ENCODE data around the gene MYL3. TPM values are rescaled to one million over a fixed set of nuclear protein-coding genes. Genes with fewer than 3 reads are reported as not detected.

Gene MYL3
- total RNA-seq, 2 experiments from 2014 or later, result not detected

- no peak overlapping the region for H3K4me3 Mint-ChIP-seq
Measured at GRCh38 chr3:46895761-46896160, 32.5 kb upstream of the MYL3 start.

GRCh38 chr3:46895204-46895660 is 32.0 kb upstream of the MYL3 start:
- no peak overlapping the region for H3K4me3 Mint-ChIP-seq
- no peaks in the 10 kb centered on the region for H3K9me3 Mint-ChIP-seq
- POLR2A ChIA-PET, result no interaction called here
- H3K27ac Mint-ChIP-seq, result no peak overlapping the region
- H3K36me3 Mint-ChIP-seq, result no peaks in the 10 kb centered on the region
- ATAC-seq (ENCODE audit: low read depth) (peak; percentile 70), DNase-seq (peak; percentile 82)
- H3K27me3 Mint-ChIP-seq, result peaks cover 49% of the 10 kb centered on the region
- H3K4me1 Mint-ChIP-seq, result peaks cover 2% of the 10 kb centered on the region

More at GRCh38 chr3:46895761-46896160, 32.5 kb upstream of the MYL3 start:
- DNase-seq (peak; percentile 24), ATAC-seq (ENCODE audit: low read depth) (no peak)
- Mint-ChIP-seq H3K9me3 (no peaks in the 10 kb centered on the region), H3K27ac (no peak overlapping the region), H3K36me3 (no peaks in the 10 kb centered on the region), H3K4me1 (peaks cover 2% of the 10 kb centered on the region), H3K27me3 (peaks cover 44% of the 10 kb centered on the region)
- POLR2A ChIA-PET, result no interaction called here

- peaks cover 2% of the 10 kb centered on the region for H3K4me1 Mint-ChIP-seq
- no peaks in the 10 kb centered on the region for H3K36me3 Mint-ChIP-seq
- ATAC-seq (ENCODE audit: low read depth) (no peak), DNase-seq (no peak)
- H3K27ac Mint-ChIP-seq, result no peak overlapping the region
- H3K9me3 Mint-ChIP-seq, result no peaks in the 10 kb centered on the region
- POLR2A ChIA-PET, result no interaction called here
- no peak overlapping the region for H3K4me3 Mint-ChIP-seq
- peaks cover 55% of the 10 kb centered on the region for H3K27me3 Mint-ChIP-seq
Measured at GRCh38 chr3:46894256-46894655, 31.0 kb upstream of the MYL3 start.

GRCh38 chr3:46893763-46894162 is 30.5 kb upstream of the MYL3 start:
- Mint-ChIP-seq H3K36me3 (no peaks in the 10 kb centered on the region), H3K27ac (no peak overlapping the region)
- no peak for ATAC-seq (ENCODE audit: low read depth)

GRCh38 chr3:46893146-46893748 is 30.0 kb upstream of the MYL3 start:
- H3K4me3 Mint-ChIP-seq, result no peak overlapping the region
- peaks cover 50% of the 10 kb centered on the region for H3K27me3 Mint-ChIP-seq
- POLR2A ChIA-PET, result no interaction called here

More at GRCh38 chr3:46893763-46894162, 30.5 kb upstream of the MYL3 start:
- POLR2A ChIA-PET, result no interaction called here
- Mint-ChIP-seq H3K27me3 (peaks cover 50% of the 10 kb centered on the region), H3K4me1 (no peaks in the 10 kb centered on the region), H3K9me3 (no peaks in the 10 kb centered on the region), H3K4me3 (no peak overlapping the region)
- no peak for DNase-seq

GRCh38 chr3:46892285-46893145 is 29.3 kb upstream of the MYL3 start:
- H3K9me3 Mint-ChIP-seq, result no peaks in the 10 kb centered on the region
- peak overlapping the region; percentile 57 for H3K4me3 Mint-ChIP-seq
- H3K27ac Mint-ChIP-seq, result no peak overlapping the region
- peak; percentile 25 for ATAC-seq (ENCODE audit: low read depth)
- no peaks in the 10 kb centered on the region for H3K36me3 Mint-ChIP-seq
- H3K27me3 Mint-ChIP-seq, result peaks cover 45% of the 10 kb centered on the region
- POLR2A ChIA-PET, result no interaction called here
- H3K4me1 Mint-ChIP-seq, result no peaks in the 10 kb centered on the region
- DNase-seq, result no peak

More at GRCh38 chr3:46893146-46893748, 30.0 kb upstream of the MYL3 start:
- Mint-ChIP-seq H3K9me3 (no peaks in the 10 kb centered on the region), H3K36me3 (no peaks in the 10 kb centered on the region), H3K27ac (no peak overlapping the region), H3K4me1 (no peaks in the 10 kb centered on the region)
- no peak for DNase-seq
- ATAC-seq (ENCODE audit: low read depth), result no peak

- peaks cover 49% of the 10 kb centered on the region for H3K27me3 Mint-ChIP-seq
- H3K4me1 Mint-ChIP-seq, result no peaks in the 10 kb centered on the region
- DNase-seq (no peak), ATAC-seq (ENCODE audit: low read depth) (no peak)
- H3K9me3 Mint-ChIP-seq, result no peaks in the 10 kb centered on the region
- no peak overlapping the region for H3K27ac Mint-ChIP-seq
- POLR2A ChIA-PET, result no interaction called here
- no peaks in the 10 kb centered on the region for H3K36me3 Mint-ChIP-seq
- H3K4me3 Mint-ChIP-seq, result peak overlapping the region; percentile 9
Measured at GRCh38 chr3:46891132-46891531, 27.9 kb upstream of the MYL3 start.

- Mint-ChIP-seq H3K4me3 (no peak overlapping the region), H3K4me1 (no peaks in the 10 kb centered on the region), H3K36me3 (no peaks in the 10 kb centered on the region), H3K27me3 (peaks cover 54% of the 10 kb centered on the region), H3K27ac (no peak overlapping the region), H3K9me3 (no peaks in the 10 kb centered on the region)
- no peak for ATAC-seq (ENCODE audit: low read depth)
- POLR2A ChIA-PET, result interaction anchor here (1.1 kb wide), 1 partner anchor 21 kb away, joined by 3 read pairs; no protein-coding TSS in a partner anchor
- no peak for DNase-seq
Measured at GRCh38 chr3:46890132-46890531, 26.9 kb upstream of the MYL3 start.

- H3K27me3 Mint-ChIP-seq, result peaks cover 60% of the 10 kb centered on the region
- no peak overlapping the region for H3K27ac Mint-ChIP-seq
- POLR2A ChIA-PET, result interaction anchor here (1.1 kb wide), 1 partner anchor 21 kb away, joined by 3 read pairs; no protein-coding TSS in a partner anchor
- H3K9me3 Mint-ChIP-seq, result no peaks in the 10 kb centered on the region
- DNase-seq, result no peak
- no peaks in the 10 kb centered on the region for H3K36me3 Mint-ChIP-seq
- H3K4me1 Mint-ChIP-seq, result no peaks in the 10 kb centered on the region
- H3K4me3 Mint-ChIP-seq, result no peak overlapping the region
- ATAC-seq (ENCODE audit: low read depth), result no peak
Measured at GRCh38 chr3:46889381-46890110, 26.3 kb upstream of the MYL3 start.

- no peaks in the 10 kb centered on the region for H3K9me3 Mint-ChIP-seq
- peaks cover 65% of the 10 kb centered on the region for H3K27me3 Mint-ChIP-seq
- no peaks in the 10 kb centered on the region for H3K36me3 Mint-ChIP-seq
- no peaks in the 10 kb centered on the region for H3K4me1 Mint-ChIP-seq
- H3K27ac Mint-ChIP-seq, result no peak overlapping the region
- no peak for DNase-seq
- POLR2A ChIA-PET, result no interaction called here
- no peak overlapping the region for H3K4me3 Mint-ChIP-seq
- ATAC-seq (ENCODE audit: low read depth), result no peak
Measured at GRCh38 chr3:46888705-46889104, 25.5 kb upstream of the MYL3 start.

- Mint-ChIP-seq H3K36me3 (no peaks in the 10 kb centered on the region), H3K4me1 (no peaks in the 10 kb centered on the region), H3K27me3 (peaks cover 62% of the 10 kb centered on the region), H3K27ac (no peak overlapping the region), H3K4me3 (no peak overlapping the region), H3K9me3 (no peaks in the 10 kb centered on the region)
- POLR2A ChIA-PET, result no interaction called here
- ATAC-seq (ENCODE audit: low read depth), result no peak
- DNase-seq, result no peak
Measured at GRCh38 chr3:46887980-46888494, 24.8 kb upstream of the MYL3 start.

- POLR2A ChIA-PET, result no interaction called here
- H3K9me3 Mint-ChIP-seq, result no peaks in the 10 kb centered on the region
- no peak overlapping the region for H3K4me3 Mint-ChIP-seq
- H3K27ac Mint-ChIP-seq, result no peak overlapping the region
- no peak for DNase-seq
- H3K27me3 Mint-ChIP-seq, result peaks cover 55% of the 10 kb centered on the region
- ATAC-seq (ENCODE audit: low read depth), result no peak
- no peaks in the 10 kb centered on the region for H3K36me3 Mint-ChIP-seq
- H3K4me1 Mint-ChIP-seq, result no peaks in the 10 kb centered on the region
Measured at GRCh38 chr3:46885612-46886011, 22.4 kb upstream of the MYL3 start.

- H3K27me3 Mint-ChIP-seq, result peaks cover 55% of the 10 kb centered on the region
Measured at GRCh38 chr3:46884929-46885328, 21.7 kb upstream of the MYL3 start.

More at GRCh38 chr3:46884929-46885328, 21.7 kb upstream of the MYL3 start:
- Mint-ChIP-seq H3K4me1 (no peaks in the 10 kb centered on the region), H3K27ac (no peak overlapping the region), H3K36me3 (no peaks in the 10 kb centered on the region), H3K4me3 (no peak overlapping the region), H3K9me3 (no peaks in the 10 kb centered on the region)
- POLR2A ChIA-PET, result no interaction called here
- ATAC-seq (ENCODE audit: low read depth), result no peak
- DNase-seq, result no peak
